ENCODE measurements around the gene AREL1.

Gene AREL1

GRCh38 chr14:74658535-74659131 is 54.2 kb downstream of the AREL1 start:
- no peak for DNase-seq

DNA sequence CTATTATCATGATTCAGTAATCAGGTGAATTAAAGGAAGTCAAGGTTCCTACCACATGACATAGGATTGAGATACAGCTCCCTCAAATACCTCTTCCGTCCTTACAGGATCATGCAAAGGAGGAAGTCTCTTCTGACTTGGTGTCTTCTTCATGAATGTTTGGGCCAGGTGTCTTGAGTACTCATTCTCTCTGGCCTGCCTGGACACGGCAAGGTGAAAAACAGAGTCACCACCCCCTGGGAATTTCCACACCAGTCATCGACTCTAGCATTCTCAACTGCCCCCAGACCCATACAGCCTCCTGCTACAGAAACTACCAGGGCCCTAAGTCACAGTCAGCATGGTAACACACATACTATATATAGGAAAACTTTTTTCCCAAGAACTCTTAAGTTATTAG is 55.9 kb downstream of the AREL1 start:
- DNase-seq, result no peak

DNA sequence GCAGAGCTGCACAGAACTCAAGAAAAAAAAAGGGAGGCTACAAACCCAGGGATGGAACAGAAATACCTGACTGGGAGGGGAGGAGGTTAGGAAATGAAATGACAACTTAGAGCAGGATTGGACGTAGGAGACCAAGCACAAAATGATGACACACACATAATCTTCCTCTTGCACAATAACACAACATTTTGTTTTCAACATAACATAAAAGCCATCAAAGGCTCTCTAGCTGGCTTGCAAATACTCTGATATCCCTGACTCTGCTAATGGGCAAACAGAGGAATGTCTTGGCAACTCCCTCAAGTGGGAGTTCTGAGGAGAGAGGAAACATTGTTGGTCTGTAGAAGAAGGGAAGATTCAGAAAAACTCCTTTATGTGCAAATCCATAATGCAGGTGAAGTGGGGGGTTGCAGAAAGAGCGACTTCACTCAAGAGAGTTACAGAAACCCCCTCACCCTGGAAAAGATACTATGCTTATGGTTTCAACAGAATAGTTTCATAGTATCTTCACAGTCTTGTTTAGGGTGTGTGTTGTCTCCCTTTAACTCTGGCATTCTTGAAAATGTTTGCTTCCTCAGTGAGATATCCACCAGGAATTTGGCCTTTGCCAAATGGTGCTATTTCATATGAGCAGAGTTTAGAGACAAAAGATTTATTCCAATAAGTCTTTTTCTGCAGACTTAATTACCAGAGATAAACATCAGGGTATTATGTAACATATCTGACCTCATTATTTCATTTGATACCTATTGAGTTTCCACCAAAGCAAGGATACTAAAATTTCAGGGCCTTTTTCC is 57.1 kb downstream of the AREL1 start:
- DNase-seq, result no peak

GRCh38 chr14:74654931-74655330 is 57.9 kb downstream of the AREL1 start:
- DNase-seq, result no peak

GRCh38 chr14:74653386-74654138 is 59.3 kb downstream of the AREL1 start:
- no peak for DNase-seq

DNA sequence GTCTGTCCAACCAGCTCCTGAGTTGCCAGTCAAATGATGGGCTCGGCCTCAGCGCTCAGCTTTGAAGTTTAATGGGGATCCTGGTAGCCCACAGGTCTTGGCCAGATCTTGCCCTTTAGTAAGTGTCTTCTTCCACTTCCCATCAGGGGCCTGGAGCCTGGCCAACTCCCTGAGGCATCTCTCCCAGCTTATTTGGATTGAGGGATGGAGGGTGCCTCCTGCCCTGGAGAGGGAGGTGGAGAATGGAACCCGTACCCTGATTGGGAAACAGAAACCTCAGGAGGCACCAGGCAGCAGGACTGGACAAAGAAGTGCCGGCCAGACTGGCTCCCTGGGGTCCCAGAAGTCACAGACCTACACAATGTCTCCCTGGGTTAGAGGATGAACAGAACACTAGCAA is 60.3 kb downstream of the AREL1 start:
- DNase-seq, result no peak

DNA sequence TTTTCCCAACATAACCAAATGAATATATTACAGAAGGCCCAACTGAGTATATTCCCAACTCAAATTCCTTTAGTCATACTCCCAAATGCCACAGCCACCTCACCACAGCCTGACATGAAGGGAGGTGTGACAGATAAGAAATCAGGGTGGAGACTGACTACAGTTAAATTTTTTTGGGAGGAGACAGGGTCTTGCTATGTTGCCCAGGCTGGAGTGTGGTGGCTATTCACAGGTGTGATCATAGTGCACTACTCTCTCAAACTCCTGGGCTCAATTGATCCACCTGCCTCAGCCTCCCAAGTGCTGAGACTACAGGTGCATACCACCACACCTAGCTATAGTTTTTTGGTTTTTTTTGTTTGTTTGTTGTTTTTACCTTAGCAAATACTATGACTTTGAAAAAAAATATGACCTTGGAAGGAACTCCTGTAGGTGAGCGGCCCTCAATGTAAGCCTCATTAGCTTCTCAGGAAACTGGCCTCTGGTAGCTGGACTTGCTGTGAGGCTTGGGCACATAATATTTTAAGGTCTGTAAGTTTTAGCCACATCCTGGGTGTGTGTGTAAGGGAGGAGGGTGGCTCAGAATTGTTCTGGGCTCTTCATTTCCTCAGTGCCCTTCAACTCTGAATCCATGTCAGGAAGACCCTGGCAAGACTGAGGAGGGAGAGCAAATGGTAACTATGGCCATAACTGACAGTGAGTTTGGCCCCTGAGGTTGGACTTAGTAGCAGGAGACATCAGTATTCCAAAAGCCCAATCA is 61.8 kb downstream of the AREL1 start:
- no peak for DNase-seq

DNA sequence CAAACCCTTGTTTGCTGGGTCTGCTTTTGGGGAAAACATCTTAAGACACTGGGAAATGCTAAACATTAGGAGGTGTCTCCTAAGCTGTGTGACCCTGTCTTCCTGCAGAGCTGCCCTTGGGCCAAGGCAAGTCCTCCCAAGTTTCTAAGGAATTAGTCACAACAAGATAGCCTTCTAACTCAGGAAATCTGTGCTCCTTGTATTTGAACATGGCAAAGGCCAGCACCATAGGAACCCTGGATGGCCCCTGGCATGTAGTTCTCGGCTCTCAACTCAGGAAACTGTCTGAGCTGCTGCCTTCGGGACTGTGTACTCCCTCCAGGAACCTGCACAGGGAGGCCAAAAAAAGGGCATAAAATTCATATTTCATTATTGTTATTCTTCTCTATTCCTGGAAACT is 63.2 kb downstream of the AREL1 start:
- DNase-seq, result no peak

DNA sequence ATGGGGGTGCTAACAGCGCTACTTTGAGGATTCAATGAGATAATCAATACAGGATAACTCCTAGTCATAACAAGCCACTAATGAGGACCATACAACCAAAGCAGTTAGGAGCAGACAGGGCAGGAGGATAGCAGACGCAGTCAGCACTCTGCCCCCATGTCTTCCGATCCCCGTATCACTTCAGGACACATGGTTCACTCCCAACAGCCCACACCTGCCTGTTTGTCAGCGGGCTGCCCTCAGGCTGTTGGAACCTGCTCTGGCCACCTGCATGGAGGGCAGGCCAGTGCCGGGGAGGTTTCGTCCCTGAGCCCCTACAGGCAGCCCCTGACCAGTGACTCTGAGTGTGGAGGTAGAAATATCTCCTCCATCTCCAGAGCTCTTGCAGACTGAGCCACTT is 63.7 kb downstream of the AREL1 start:
- no peak for DNase-seq

- no peak for DNase-seq
These were observed 64.3 kb downstream of the AREL1 start for GRCh38 chr14:74648601-74649000.

DNA sequence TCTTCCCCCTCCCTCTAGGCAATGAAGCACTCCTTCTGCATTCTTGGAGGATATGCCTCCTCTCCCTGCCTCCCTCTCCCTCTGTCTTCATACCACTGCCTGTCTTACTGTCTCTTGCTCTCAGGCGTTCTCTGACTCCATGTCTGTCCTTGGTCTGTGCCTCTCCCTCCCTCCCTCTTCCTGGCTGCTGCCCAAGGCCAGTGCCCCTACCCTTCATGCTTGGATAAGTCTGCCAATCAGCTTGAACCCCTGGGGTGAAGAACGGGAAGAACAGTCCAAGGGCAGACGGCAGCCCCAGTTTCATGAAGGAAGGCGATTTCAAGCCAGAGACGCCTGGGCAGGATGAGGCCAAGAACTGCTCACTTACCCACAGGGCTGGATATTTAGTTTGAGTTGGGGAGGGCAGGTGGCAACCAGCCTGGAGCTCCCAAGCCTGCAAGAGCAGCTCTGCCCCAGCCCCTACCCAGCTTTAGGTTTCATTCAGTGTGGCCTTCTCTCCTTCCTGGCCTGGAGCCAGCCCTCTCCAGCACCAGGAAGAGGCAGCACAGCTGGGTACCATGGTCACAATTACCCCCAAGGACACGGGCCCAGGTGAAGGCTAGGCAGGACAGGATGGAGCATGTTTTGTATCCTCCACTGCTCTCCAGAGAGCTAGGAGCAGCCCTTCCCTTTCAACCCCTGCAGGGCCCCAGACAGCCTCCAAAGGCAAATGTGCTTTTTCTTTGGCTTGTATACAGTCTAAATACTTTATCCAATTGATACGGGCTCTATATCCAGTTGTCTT is 65.0 kb downstream of the AREL1 start:
- no peak for DNase-seq

DNA sequence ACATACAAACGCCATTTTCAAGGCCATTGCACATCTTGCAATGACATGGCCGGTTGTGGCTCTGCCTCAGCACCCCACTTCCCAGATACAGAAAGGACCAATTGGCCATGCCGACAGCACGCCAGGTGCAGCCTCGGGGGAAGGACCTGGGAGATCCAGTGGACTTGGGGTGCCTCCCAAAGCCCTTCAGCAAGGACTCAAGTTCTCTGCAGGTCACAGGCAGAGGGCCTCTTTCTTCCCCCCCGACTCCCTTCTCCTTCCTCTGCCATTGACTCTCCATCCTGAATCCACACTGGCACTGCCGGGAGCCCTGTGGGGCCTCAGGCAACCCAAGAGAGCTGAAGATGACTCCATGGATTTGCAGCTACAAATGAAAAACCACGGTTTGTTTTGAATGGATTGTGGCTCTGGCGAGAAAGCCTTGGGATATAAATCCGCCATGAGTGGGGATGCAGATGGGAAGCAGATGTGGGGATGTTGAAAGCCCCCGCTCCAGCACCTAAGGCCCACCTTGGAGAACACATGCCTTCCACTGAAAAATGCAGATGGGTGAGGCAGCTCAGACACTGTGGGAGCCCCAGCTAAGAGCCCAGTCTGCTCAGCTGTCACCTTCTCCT is 65.7 kb downstream of the AREL1 start:
- no peak for DNase-seq

- no peak for DNase-seq
These were observed 67.0 kb downstream of the AREL1 start for GRCh38 chr14:74645756-74646470.

- DNase-seq, result no peak
These were observed 67.6 kb downstream of the AREL1 start for GRCh38 chr14:74645244-74645643.

GRCh38 chr14:74641601-74642391 is 71.1 kb downstream of the AREL1 start:
- DNase-seq, result no peak

DNA sequence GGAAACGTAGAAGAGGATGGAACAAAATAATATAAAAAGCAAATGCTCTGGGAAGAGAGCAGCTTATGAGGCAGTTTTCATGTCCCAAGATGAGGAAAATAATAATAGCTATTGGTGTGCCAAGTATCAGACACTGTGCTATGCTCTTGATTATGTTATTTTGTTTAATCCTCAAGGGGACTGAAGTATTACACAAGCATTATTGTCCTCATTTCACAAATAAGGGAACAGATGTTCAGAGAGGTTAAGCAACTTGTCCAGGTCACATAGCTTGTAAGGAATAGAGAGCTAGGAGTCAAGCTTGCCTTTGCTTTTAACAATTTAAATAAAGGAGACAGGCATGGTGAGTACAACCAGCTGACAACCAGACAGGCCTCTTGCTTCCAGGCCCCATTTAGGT is 73.9 kb downstream of the AREL1 start:
- no peak for DNase-seq

DNA sequence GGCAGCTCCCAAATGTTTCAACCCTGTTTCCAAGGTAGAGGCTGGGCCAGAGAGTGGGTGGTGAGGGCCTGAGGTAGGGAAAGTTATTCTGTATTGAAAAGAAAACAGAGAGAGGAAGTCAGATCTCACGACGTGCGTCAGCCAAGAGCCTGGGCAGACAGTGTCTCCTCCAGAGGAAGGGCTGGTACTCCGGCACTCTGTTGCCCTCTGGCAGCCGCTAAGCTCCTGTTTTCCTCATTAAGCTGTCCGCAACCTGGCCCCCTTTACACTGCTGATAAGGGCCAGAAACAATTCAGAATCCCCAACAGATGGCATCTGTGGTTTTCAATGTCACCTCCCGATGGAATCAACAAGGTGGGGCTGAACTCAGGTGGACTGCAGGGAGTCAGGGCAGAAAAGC is 74.8 kb downstream of the AREL1 start:
- no peak for DNase-seq

DNA sequence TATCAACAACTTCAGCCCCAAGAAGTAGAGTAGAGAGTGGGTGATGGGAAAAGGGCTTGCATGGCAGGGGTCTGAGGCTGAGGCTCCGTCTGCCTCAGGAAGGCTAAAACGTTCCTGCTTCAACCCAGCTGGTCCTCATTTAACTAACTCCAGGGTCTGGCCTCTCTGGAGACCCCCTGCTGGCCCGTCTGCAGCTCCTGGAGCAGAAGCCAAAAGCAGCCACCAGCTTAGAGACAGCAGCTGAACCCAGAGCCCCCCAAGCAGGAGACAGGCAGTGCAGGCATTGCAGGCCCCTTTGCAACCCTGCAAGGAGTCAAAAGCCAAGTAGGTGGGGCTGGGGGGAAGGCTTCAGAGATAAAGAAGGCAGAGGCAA is 75.7 kb downstream of the AREL1 start:
- no peak for DNase-seq

- DNase-seq, result no peak
These were observed 76.3 kb downstream of the AREL1 start for GRCh38 chr14:74636424-74637177.

DNA sequence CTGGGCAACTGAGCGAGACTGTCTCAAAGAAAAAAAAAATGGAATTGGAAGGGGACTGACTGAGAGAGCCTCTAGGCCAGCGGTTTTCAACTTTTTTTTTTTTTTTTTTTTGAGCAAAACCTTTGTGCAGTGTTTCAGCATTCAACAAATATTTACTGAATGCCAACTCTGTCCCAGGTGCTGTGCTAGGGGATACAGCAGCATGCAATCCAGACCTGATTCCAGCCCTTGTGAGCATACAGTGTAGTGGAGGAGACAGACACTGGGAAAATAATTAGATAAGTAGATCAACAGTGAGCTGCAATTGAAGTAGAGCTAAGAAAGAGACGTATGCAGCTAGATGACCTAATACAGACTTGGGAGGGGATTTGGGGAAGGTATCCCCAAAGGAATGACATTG is 77.0 kb downstream of the AREL1 start:
- no peak for DNase-seq

Measured in effector CD4-positive, alpha-beta T cell (primary cell).